Measurements from ENCODE around the gene ETS1. TPM values are rescaled to one million over a fixed set of nuclear protein-coding genes. Genes with fewer than 3 reads are reported as not detected.

ETS1 gene
- polyA plus RNA-seq, 2 of the 4 experiments (the other 2 are of a cell fraction), result 14.5 to 18.8 TPM

GRCh38 chr11:128502726-128503125, 84.6 kb downstream of the ETS1 start (continued):
- no peak for TF ChIP-seq ESRRA (IDR thresholded peaks at IDR 0.05; ENCODE audit: borderline replicate concordance, low read length)
- TF ChIP-seq HOXB5 (CRISPR knock-in tag; IDR thresholded peaks at IDR 0.05), result no peak
- TF ChIP-seq ZNF302 (CRISPR knock-in tag; IDR thresholded peaks at IDR 0.05), result no peak
- TF ChIP-seq JUNB (IDR thresholded peaks at IDR 0.05), result no peak
- no peak for TF ChIP-seq ZFP36 (IDR thresholded peaks at IDR 0.05; ENCODE audit: borderline replicate concordance, partially characterized antibody)

- peaks cover 92% of the 10 kb centered on the region for H3K4me1 ChIP-seq
- ATAC-seq (no peak), DNase-seq (ENCODE audit: low read depth in 1 of 2, low spot score in 1 of 2) (no peak), FAIRE-seq (no peak)
- no peaks in the 10 kb centered on the region for H3K9me3 ChIP-seq
- TF ChIP-seq BHLHE40 (IDR thresholded peaks at IDR 0.05; ENCODE audit: low read depth, low read length) (no peak), KDM5A (IDR thresholded peaks at IDR 0.05) (no peak), NPAS2 (CRISPR knock-in tag; IDR thresholded peaks at IDR 0.05; ENCODE audit: borderline replicate concordance) (no peak), CBX8 (IDR thresholded peaks at IDR 0.05) (no peak), CTCF (IDR thresholded peaks at IDR 0.05) (no peak), EHMT2 (IDR thresholded peaks at IDR 0.05; ENCODE audit: low read depth) (no peak), ZSCAN20 (CRISPR knock-in tag; IDR thresholded peaks at IDR 0.05) (no peak), REST (IDR thresholded peaks at IDR 0.05) (no peak), FOSB (CRISPR knock-in tag; IDR thresholded peaks at IDR 0.05) (no peak), ELK1 (IDR thresholded peaks at IDR 0.05; ENCODE audit: low read depth, low read length) (no peak), CHD2 (IDR thresholded peaks at IDR 0.05; ENCODE audit: low read length, partially characterized antibody) (no peak), HEYL (CRISPR knock-in tag; IDR thresholded peaks at IDR 0.05) (no peak), CHD4 (IDR thresholded peaks at IDR 0.05; ENCODE audit: borderline replicate concordance) (no peak), MAFK (IDR thresholded peaks at IDR 0.05; ENCODE audit: partially characterized antibody) (no peak), FOXS1 (CRISPR knock-in tag; IDR thresholded peaks at IDR 0.05) (no peak)
- H3K4me3 ChIP-seq, result no peak overlapping the region
- POLR2A ChIA-PET, result no interaction called here
- peak overlapping the region; percentile 60 for H3K4me2 ChIP-seq
- 82% methylated on average over 5 of the region's 5 CpGs for WGBS (ENCODE audit: missing lambda C conversion rate)
- H3K27ac ChIP-seq, result peak overlapping the region; percentile 66 to 97
- CTCF ChIA-PET, result interaction anchor here (1.0 to 3.3 kb wide), 2 partner anchors 17 to 33 kb away, joined by 3 to 11 read pairs; no protein-coding TSS in a partner anchor
These were observed 85.5 kb downstream of the ETS1 start for GRCh38 chr11:128501632-128502549.

Data from A549 (cell line).